GM12891 (cell line): ENCODE measurements around the gene MGAT5.

ENCODE experiments used
- POLR2A ChIP-seq: IDR thresholded peaks from 2 replicates; pipeline ENCODE4 v1.6.1; 2011; ENCODE audit warnings: low read depth, low read length, control low read depth
- POLR2AphosphoS5 ChIP-seq: IDR thresholded peaks from 2 replicates; pipeline ENCODE4 v1.6.1; 2011; ENCODE audit warnings: low read depth, low read length, control low read depth

- TF ChIP-seq POLR2AphosphoS5 (no peak), POLR2A (no peak)
Observed at GRCh38 chr2:134225173-134225572, 28.7 kb upstream of the MGAT5 start.
